Peyer's patch (tissue), 4 donors: ENCODE measurements around the gene SMIM20. TPM values are rescaled to one million over a fixed set of nuclear protein-coding genes. Genes with fewer than 3 reads are reported as not detected.

Experiments used
- DNase-seq, 3 donors: peaks; one replicate each; pipeline ENCODE4 v3.0.0-alpha.2; 2017 to 2019
- H3K27ac ChIP-seq, 4 donors: fragments of 200-600 bp; sonication (generic); one replicate each; pipeline ENCODE4 v1.5.1; 2016 to 2019
- H3K27me3 ChIP-seq, 2 donors: fragments of 200-600 bp; sonication (generic); one replicate each; pipeline ENCODE4 v1.5.1; 2019
- H3K36me3 ChIP-seq, 3 donors: fragments of 200-600 bp; sonication (generic); one replicate each; pipeline ENCODE4 v1.5.1; 2016 to 2019
- H3K4me1 ChIP-seq, 4 donors: fragments of 200-600 bp; sonication (generic); one replicate each; pipeline ENCODE4 v1.5.1; 2016 to 2019
- H3K4me3 ChIP-seq, 4 donors: fragments of 200-600 bp; sonication (generic); 1 replicate in 3 of 4; 2 replicates in 1 of 4; pipeline ENCODE4 v1.5.1; 2016 to 2019; ENCODE audit warnings: mild to moderate bottlenecking in 1 of 4
- H3K9me3 ChIP-seq, 4 donors: fragments of 200-600 bp; sonication (generic); one replicate each; pipeline ENCODE4 v1.5.1; 2016 to 2019; ENCODE audit warnings: mild to moderate bottlenecking in 1 of 4
- POLR2A ChIP-seq, 2 donors: fragments of 450-650 bp; IDR thresholded peaks; one replicate each; pipeline ENCODE4 v1.5.1; 2017; ENCODE audit warnings: antibody characterized with exemption in 2 of 2, mild to moderate bottlenecking in 2 of 2, moderate library complexity in 2 of 2
- total RNA-seq, 4 donors: library from RNA; depleted of rRNA; stranded (reverse); fragments of >200 nt; gene quantifications; one replicate each; pipeline ENCODE4 v1.1.0, GENCODE V29; 2016
- TF ChIP-seq, protein P1 (sequence below), 6 experiments: fragments of 450-650 bp in 4 of 6; fragments of 200-600 bp in 2 of 6; sonication (generic) in 1 of 6; IDR thresholded peaks; one replicate each; pipeline ENCODE4 v1.5.1; 2017 to 2019; ENCODE audit warnings: antibody characterized with exemption in 6 of 6, mild to moderate bottlenecking in 3 of 6, moderate library complexity in 1 of 6

Gene SMIM20
- total RNA-seq, 4 donors from 2014 or later: 11.6 to 55.7 (median 31.3) TPM

DNA sequence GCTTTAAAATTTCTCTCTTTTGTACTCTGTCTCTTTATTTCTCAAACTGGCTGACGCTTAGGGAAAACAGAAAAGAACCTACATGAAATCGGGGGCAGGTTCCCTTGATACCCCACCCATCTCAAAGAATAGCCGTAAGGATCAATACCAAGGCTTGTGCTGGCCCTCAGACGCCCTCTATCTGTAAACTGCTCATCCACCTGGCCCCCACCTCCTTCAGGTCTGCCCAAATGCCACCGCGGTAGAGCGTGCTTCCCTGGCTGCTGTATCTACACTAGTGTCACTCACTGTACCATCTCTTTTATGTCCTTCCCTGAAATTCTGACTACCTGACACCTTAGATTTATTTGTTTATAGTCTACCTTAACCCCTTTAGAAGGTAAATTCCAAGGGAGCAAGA, 62.8 kb downstream of the SMIM20 start:
- DNase-seq: no peak
- no peak for TF ChIP-seq POLR2A (IDR thresholded peaks at IDR 0.05)
- TF ChIP-seq, protein P1, sequence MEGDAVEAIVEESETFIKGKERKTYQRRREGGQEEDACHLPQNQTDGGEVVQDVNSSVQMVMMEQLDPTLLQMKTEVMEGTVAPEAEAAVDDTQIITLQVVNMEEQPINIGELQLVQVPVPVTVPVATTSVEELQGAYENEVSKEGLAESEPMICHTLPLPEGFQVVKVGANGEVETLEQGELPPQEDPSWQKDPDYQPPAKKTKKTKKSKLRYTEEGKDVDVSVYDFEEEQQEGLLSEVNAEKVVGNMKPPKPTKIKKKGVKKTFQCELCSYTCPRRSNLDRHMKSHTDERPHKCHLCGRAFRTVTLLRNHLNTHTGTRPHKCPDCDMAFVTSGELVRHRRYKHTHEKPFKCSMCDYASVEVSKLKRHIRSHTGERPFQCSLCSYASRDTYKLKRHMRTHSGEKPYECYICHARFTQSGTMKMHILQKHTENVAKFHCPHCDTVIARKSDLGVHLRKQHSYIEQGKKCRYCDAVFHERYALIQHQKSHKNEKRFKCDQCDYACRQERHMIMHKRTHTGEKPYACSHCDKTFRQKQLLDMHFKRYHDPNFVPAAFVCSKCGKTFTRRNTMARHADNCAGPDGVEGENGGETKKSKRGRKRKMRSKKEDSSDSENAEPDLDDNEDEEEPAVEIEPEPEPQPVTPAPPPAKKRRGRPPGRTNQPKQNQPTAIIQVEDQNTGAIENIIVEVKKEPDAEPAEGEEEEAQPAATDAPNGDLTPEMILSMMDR (IDR thresholded peaks at IDR 0.05): no peak
- Histone ChIP-seq H3K9me3 (no peaks in the 10 kb centered on the region), H3K27ac (no peak overlapping the region), H3K27me3 (no peaks in the 10 kb centered on the region), H3K4me1 (no peaks in the 10 kb centered on the region), H3K36me3 (no peaks in the 10 kb centered on the region), H3K4me3 (no peak overlapping the region)

GRCh38 chr4:25977397-25978170, 63.6 kb downstream of the SMIM20 start:
- DNase-seq: no peak
- Histone ChIP-seq H3K36me3 (no peaks in the 10 kb centered on the region), H3K4me1 (no peaks in the 10 kb centered on the region), H3K4me3 (no peak overlapping the region), H3K27ac (no peak overlapping the region), H3K9me3 (no peaks in the 10 kb centered on the region), H3K27me3 (no peaks in the 10 kb centered on the region)
- TF ChIP-seq, protein P1 (IDR thresholded peaks at IDR 0.05): no peak
- TF ChIP-seq POLR2A (IDR thresholded peaks at IDR 0.05): no peak

DNA sequence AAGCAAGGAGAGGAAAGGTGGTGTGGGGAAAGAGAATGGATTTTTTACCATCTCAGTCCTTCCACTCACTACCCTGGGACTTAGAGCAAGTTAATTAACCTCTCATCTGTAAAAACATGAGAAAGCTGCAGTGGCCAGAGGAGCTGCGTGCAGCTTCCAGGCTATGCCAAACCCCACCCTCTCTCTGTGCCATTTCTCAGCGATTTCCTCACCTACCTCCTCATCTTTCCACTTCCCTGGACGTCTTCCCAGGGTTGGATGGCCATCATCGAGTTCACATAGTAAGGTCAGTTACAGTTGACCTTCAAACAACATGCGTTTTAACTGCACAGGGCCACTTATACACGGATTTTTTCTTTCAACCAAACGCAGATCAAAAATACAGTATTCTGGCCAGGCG, 64.3 kb downstream of the SMIM20 start:
- DNase-seq: no peak
- TF ChIP-seq, protein P1 (IDR thresholded peaks at IDR 0.05): no peak
- no peak for TF ChIP-seq POLR2A (IDR thresholded peaks at IDR 0.05)

More for the DNA sequence above, 64.3 kb downstream of the SMIM20 start:
- H3K9me3 ChIP-seq: no peaks in the 10 kb centered on the region
- H3K36me3 ChIP-seq: no peaks in the 10 kb centered on the region
- no peaks in the 10 kb centered on the region for H3K4me1 ChIP-seq
- no peak overlapping the region for H3K4me3 ChIP-seq
- no peaks in the 10 kb centered on the region for H3K27me3 ChIP-seq
- no peak overlapping the region for H3K27ac ChIP-seq

Other genes with a start within 250 kb of the SMIM20 start
- 100 to 1,000 TPM in 3 of 4 donors, 10 to 100 TPM in 1; 91.4 to 194 (median 134) TPM for gene SEL1L3, start 51.2 kb upstream of the SMIM20 start, total RNA-seq